HG03457 (cell line): ENCODE results near the gene KLHL15.

Source experiments
- ATAC-seq: cut with Tn5 transposase; IDR thresholded peaks from one replicate; pipeline ENCODE4 v1.9.1; 2021; ENCODE audit warnings: moderate number of reproducible peaks; ENCODE audit not compliant: unreplicated experiment

The KLHL15 gene

DNA sequence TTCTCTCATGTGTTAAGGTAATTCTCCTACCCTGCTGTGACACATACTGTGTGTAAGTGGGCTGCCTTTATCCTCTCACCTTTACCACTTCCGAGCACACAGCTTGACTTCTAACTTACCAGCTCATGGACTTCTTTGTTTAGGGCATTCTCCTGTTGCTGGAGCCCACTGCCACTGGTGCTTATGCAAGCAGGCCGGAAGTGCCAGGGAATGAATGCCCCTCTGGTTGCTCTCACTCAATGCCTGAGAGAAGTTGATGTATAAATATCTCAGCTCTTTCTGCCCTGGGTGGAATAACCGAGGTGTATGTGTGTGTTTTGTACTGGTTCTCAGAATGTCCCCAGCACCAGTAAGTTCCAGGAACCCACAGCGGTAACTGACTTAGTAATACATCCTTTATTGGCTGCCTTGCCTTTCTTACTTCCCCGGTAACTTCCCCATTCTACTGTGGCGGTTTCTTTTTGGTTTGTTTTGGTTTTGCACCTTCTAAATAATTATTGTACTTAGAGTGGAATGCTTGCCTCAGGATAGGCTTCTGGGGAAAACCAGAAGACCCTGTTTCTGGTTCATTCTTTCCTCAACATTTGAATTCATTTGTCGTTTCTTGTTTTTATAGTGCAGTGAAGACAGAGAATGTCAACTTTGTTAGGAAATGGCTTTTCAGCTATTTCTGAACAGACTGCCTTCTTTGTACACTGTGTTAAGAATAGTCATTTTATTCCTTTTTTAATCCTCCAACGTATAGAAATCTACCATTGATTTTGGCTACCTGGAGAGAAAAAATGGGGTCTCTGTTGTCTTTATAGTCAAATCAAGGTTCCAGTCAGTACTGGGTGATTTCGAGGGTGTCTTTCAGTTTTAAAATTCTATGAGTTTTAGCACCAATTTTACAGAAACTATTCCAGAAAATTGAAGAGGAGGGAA is 73.7 kb downstream of the KLHL15 start:
- peak; percentile 97 for ATAC-seq

DNA sequence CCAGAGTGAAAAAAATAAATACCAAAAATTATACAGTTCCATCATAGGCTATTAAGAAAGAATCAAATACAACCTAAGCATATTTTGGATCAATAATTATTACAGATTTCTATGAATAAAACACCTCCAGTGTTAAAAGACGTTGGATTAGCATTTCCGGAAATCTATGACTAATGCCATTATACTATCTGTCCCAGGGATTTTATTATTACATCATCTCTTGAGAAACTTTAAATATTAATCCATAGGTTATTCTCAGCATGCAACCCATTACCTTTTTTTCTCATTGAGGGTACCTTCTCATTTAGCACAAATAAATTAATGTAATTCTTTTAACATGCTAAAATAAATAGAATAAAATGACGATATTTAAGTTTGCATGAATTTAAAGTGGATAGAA is 74.6 kb downstream of the KLHL15 start:
- ATAC-seq: no peak

DNA sequence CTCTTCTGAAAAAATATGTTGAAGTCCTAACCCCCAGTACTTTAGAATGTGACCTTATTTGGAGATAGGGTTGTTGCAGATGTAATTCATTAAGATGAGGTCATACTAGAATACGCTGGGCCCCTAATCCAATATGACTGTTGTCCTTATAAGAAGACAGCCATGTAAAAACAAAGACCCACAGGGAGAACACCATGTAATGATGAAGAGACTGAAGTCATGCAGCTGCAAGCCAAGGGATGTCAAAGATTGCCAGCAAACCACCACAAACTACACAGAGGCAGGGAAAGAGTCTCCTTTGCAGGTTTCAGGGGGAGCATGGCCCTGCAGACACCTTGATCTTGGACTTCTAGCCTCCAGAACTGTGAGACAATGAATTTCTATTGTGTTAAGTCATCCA is 81.8 kb downstream of the KLHL15 start:
- no peak for ATAC-seq

DNA sequence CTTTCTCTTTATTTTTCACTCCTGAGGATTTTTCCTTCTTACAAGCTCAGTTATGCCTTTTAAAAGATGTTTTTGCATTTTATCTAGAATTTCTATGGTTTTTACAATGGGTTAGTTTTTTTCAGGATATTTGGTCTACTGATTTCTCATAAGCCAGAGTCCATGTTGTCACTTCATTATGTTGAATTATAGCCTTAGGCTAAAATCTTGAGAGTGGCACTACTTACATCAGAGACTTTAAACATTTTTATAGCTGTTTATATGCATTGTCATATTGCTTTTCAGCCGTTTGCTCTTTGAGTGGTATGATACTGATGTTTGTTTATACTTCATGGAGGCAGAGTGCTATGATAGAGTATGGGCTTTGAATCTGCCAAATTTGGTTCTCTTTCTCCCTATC is 82.8 kb downstream of the KLHL15 start:
- ATAC-seq: no peak

GRCh38 chrX:23939203-23939602 is 87.8 kb downstream of the KLHL15 start:
- ATAC-seq: no peak

DNA sequence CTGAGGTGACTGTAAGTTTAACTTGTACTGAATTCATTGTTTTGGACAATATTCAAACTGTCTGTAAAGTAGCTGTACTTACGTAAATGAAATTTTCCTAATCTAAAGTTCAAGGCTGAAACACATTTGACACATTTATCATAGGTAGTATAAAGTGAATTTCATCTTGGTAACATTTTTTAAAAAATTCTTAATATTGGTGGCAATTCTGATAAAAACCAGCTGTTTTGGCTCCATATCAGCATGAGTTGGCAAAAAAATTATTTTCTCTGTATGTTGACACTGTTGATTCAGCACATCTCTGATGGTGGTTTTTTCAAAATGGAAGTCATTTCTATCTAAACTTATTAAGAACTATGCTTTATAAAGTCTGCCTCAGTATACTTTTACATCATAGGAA is 88.3 kb downstream of the KLHL15 start:
- no peak for ATAC-seq

- ATAC-seq: no peak
These were observed 89.9 kb downstream of the KLHL15 start for GRCh38 chrX:23937100-23937499.

DNA sequence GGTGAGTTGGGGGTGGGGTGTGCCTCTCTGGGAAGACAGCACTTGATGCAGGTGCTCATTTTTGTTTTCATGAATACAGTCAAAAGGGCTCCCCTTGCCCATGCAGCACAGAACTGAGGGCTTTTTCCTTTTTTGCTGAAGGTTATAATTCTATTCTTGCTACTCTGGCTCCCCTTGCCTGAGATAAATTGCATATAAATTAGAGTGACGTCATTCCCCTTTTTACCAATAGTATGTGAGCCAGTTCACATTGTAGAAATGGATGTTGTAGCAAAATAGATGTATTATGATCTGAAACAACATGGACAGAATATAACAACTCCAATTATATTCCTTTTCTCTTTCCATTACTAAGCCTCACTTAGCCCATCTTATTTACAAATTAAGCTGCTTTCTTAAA is 90.8 kb downstream of the KLHL15 start:
- ATAC-seq: no peak

GRCh38 chrX:23935106-23935505 is 91.9 kb downstream of the KLHL15 start:
- ATAC-seq: no peak
